ENCODE results near the gene SLC7A7. TPM values are rescaled to one million over a fixed set of nuclear protein-coding genes. Genes with fewer than 3 reads are reported as not detected.
"Not testable (repeated sequence)": the region's sequence is repeated elsewhere in the genome, so short reads cannot be mapped to it uniquely, and the experiment has no call there.

The SLC7A7 gene
- total RNA-seq, 2 experiments from 2014 or later = 0.89 to 1.1 TPM

DNA sequence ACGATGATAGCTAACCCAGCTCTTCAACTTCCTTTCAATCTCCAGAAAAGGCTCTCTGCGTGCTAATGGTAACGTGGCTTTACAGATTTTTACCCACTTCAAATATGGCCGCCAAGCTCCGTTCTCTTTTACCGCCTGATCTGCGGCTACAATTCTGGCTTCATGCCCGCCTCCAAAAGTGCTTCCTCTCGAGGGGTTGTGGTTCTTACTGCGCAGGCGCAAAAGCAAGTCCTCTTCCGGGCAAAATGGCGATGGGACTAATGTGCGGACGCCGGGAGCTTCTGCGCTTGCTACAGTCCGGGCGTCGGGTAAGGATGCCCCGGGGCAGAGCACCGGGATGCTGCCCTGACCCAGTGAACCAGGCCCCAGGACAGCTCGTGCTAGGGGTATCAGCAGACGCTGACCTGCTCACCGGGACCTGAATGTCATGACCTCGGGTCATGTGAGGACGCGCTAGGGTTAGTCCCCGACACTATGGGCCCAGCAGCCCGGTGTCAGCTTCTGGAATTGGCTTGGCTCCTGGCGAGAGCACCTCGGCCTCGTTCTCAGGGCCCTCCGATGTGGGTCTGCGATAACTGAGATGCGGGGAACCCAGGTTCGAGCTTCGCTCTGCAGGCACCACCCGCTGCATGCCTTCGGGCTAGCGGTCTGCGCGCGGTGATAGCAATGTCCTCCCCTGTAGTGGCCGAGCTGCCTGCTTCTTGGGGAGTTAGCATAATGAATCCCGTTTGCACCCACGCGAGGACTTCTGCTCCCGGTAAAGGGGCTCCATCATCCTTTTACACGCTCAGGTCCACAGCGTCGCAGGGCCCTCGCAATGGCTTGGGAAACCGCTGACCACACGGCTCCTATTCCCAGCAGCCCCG, 48.5 kb downstream of the SLC7A7 start, which contains the start of gene OXA1L:
OXA1L (plus strand) TSS at position 232 of the 866 bp plus-strand sequence; CDS start at position 246, 14 bp downstream.
- H3K27ac Mint-ChIP-seq = peak within 1 kb of the TSS; percentile 88
- DNase-seq (peak; percentile 86 to 99 (median 96)), ATAC-seq (ENCODE audit: poor library complexity) (peak; percentile 94)
- peak within 1 kb of the TSS; percentile 80 for H3K27ac ChIP-seq (ENCODE audit: low read depth in 1 of 2, low read length in 2 of 2)
- H3K9me3 ChIP-seq (ENCODE audit: control insufficient read depth in 1 of 2, insufficient read depth in 1 of 2, low read length in 2 of 2) = peaks cover 0 to 7% of the 10 kb centered on the region in 2 experiments
- H3K9me3 Mint-ChIP-seq = peaks cover 7% of the 10 kb centered on the region
- H3K36me3 Mint-ChIP-seq (ENCODE audit: low read depth) = peaks cover 70% of the 10 kb centered on the region
- ChIA-PET CTCF (interaction anchor here (1.0 to 3.9 kb wide), 7 partner anchors 56 to 915 kb away, joined by 3 to 24 read pairs (median 3); partner anchors contain the start of gene DAD1), POLR2A (interaction anchor here (0.6 to 2.3 kb wide), 40 partner anchors 8 to 1380 kb away, joined by 3 to 34 read pairs (median 5); partner anchors contain the start of genes ABHD4, ACIN1, C14orf119 and CHD8)
- H3K4me3 ChIP-seq (ENCODE audit: low read length) = peak within 1 kb of the TSS; percentile 87
- peaks cover 23% of the 10 kb centered on the region for H3K4me1 ChIP-seq (ENCODE audit: insufficient read depth, low read length)
- peak within 1 kb of the TSS; percentile 85 for H3K4me3 Mint-ChIP-seq
- no peaks in the 10 kb centered on the region for H3K27me3 Mint-ChIP-seq
- H3K27me3 ChIP-seq (ENCODE audit: control insufficient read depth in 1 of 2, insufficient read depth in 2 of 2, low read length in 2 of 2) = no peaks in the 10 kb centered on the region
- peaks cover 33% of the 10 kb centered on the region for H3K4me1 Mint-ChIP-seq (ENCODE audit: low read depth)
- no peak for TF ChIP-seq CTCF (IDR thresholded peaks at IDR 0.05)
- intact Hi-C loops (cut with DNase I, micrococcal nuclease) = loop anchor here (1.0 to 10.0 kb wide), 9 partner anchors 53 to 1312 kb away; partner anchors contain the start of genes DAD1 (in 2 of the 2), ACIN1 (in 1 of the 2), C14orf119 (in 1 of the 2) and CHD8 (in 1 of the 2)
- peaks cover 38% of the 10 kb centered on the region for H3K36me3 ChIP-seq (ENCODE audit: insufficient read depth, low read length)

GRCh38 chr14:22764382-22764781, 50.9 kb downstream of the SLC7A7 start:
- H3K9me3 Mint-ChIP-seq = peaks cover 11% of the 10 kb centered on the region
- no peak overlapping the region for H3K27ac Mint-ChIP-seq
- intact Hi-C loops (cut with DNase I, micrococcal nuclease) = loop anchor here in 1 of 2 experiments (5.0 to 10.0 kb wide), 3 partner anchors 52 to 1310 kb away; partner anchors contain the start of genes ACIN1, C14orf119 and CHD8
- ChIA-PET POLR2A (no interaction called here), CTCF (interaction anchor here (3.9 kb wide), 1 partner anchor 194 kb away, joined by 24 read pairs; no protein-coding TSS in a partner anchor)
- H3K27me3 Mint-ChIP-seq = no peaks in the 10 kb centered on the region
- H3K4me1 ChIP-seq (ENCODE audit: insufficient read depth, low read length) = peaks cover 23% of the 10 kb centered on the region
- H3K9me3 ChIP-seq (ENCODE audit: control insufficient read depth in 1 of 2, insufficient read depth in 1 of 2, low read length in 2 of 2) = peaks cover 0 to 7% of the 10 kb centered on the region in 2 experiments
- no peak overlapping the region for H3K27ac ChIP-seq (ENCODE audit: low read depth in 1 of 2, low read length in 2 of 2)
- peaks cover 15% of the 10 kb centered on the region for H3K36me3 ChIP-seq (ENCODE audit: insufficient read depth, low read length)
- H3K4me3 ChIP-seq (ENCODE audit: low read length) = no peak overlapping the region
- DNase-seq = no peak
- H3K4me3 Mint-ChIP-seq = no peak overlapping the region
- no peak for ATAC-seq (ENCODE audit: poor library complexity)
- TF ChIP-seq CTCF (IDR thresholded peaks at IDR 0.05) = no peak
- peaks cover 55% of the 10 kb centered on the region for H3K36me3 Mint-ChIP-seq (ENCODE audit: low read depth)
- H3K27me3 ChIP-seq (ENCODE audit: control insufficient read depth in 1 of 2, insufficient read depth in 2 of 2, low read length in 2 of 2) = no peaks in the 10 kb centered on the region
- peaks cover 30% of the 10 kb centered on the region for H3K4me1 Mint-ChIP-seq (ENCODE audit: low read depth)

DNA sequence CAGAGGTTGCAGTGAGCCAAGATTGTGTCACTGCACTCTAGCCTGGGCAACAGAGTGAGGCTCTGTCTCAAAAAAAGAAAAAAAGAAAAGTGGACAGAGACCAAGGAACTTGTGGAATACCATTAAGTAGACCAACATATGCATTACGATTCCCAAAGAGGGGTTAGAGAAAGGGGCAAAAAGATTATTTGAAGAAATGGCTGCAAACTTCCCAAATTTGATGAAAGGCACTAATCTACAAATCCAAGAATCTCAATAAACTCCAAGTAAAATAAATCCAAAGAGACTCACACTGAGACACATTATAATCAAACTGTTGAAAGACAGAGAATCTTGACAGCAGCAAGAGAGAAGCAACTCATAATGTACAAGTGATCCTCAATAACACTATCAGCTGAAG, 53.5 kb downstream of the SLC7A7 start:
- CTCF ChIA-PET = interaction anchor here (0.6 to 2.2 kb wide), 3 partner anchors 12 to 1219 kb away, joined by 3 to 6 read pairs (median 4); no protein-coding TSS in a partner anchor
- H3K36me3 ChIP-seq (ENCODE audit: insufficient read depth, low read length) = no peaks in the 10 kb centered on the region
- H3K27me3 Mint-ChIP-seq = no peaks in the 10 kb centered on the region
- H3K36me3 Mint-ChIP-seq (ENCODE audit: low read depth) = peaks cover 33% of the 10 kb centered on the region
- H3K4me1 Mint-ChIP-seq (ENCODE audit: low read depth) = peaks cover 8% of the 10 kb centered on the region
- H3K4me3 Mint-ChIP-seq = no peak overlapping the region
- ATAC-seq (ENCODE audit: poor library complexity) (no peak), DNase-seq (no peak)
- no peak overlapping the region for H3K27ac Mint-ChIP-seq
- H3K4me1 ChIP-seq (ENCODE audit: insufficient read depth, low read length) = peaks cover 10% of the 10 kb centered on the region
- no peak overlapping the region for H3K27ac ChIP-seq (ENCODE audit: low read depth in 1 of 2, low read length in 2 of 2)
- H3K27me3 ChIP-seq (ENCODE audit: control insufficient read depth in 1 of 2, insufficient read depth in 2 of 2, low read length in 2 of 2) = no peaks in the 10 kb centered on the region
- H3K9me3 ChIP-seq (ENCODE audit: control insufficient read depth in 1 of 2, insufficient read depth in 1 of 2, low read length in 2 of 2) = peaks cover 0 to 7% of the 10 kb centered on the region in 2 experiments
- intact Hi-C loops (cut with DNase I, micrococcal nuclease) = loop anchor here in 1 of 2 experiments (5.0 to 10.0 kb wide), 3 partner anchors 49 to 1307 kb away; partner anchors contain the start of genes ACIN1, C14orf119 and CHD8
- POLR2A ChIA-PET = no interaction called here
- TF ChIP-seq CTCF (IDR thresholded peaks at IDR 0.05) = no peak
- H3K9me3 Mint-ChIP-seq = peaks cover 11% of the 10 kb centered on the region
- no peak overlapping the region for H3K4me3 ChIP-seq (ENCODE audit: low read length)

DNA sequence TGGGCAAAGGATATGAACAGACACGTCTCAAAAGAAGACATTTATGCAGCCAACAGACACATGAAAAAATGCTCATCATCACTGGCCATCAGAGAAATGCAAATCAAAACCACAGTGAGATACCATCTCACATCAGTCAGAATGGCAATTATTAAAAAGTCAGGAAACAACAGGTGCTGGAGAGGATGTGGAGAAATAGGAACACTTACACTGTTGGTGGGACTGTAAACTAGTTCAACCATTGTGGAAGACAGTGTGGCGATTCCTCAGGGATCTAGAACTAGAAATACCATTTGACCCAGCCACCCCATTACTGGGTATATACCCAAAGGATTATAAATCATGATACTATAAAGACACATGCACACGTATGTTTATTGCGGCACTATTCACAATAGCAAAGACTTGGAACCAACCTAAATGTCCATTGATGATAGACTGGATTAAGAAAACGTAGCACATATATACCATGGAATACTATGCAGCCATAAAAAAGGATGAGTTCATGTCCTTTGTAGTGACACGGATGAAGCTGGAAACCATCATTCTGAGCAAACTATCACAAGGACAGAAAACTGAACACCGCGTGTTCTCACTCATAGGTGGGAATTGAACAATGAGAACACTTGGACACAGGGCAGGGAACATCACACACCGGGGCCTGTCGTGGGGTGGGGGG, 57.1 kb downstream of the SLC7A7 start:
- H3K9me3 Mint-ChIP-seq = peaks cover 11% of the 10 kb centered on the region
- H3K27ac Mint-ChIP-seq; ATAC-seq (ENCODE audit: poor library complexity); CTCF ChIA-PET; H3K4me3 Mint-ChIP-seq; H3K9me3 ChIP-seq (ENCODE audit: control insufficient read depth in 1 of 2, insufficient read depth in 1 of 2, low read length in 2 of 2); H3K36me3 ChIP-seq (ENCODE audit: insufficient read depth, low read length); H3K4me1 ChIP-seq (ENCODE audit: insufficient read depth, low read length); H3K27me3 ChIP-seq (ENCODE audit: control insufficient read depth in 1 of 2, insufficient read depth in 2 of 2, low read length in 2 of 2); H3K4me1 Mint-ChIP-seq (ENCODE audit: low read depth); intact Hi-C loops (cut with DNase I, micrococcal nuclease); H3K27ac ChIP-seq (ENCODE audit: low read depth in 1 of 2, low read length in 2 of 2); H3K27me3 Mint-ChIP-seq; H3K4me3 ChIP-seq (ENCODE audit: low read length); DNase-seq; POLR2A ChIA-PET: not testable (repeated sequence)
- H3K36me3 Mint-ChIP-seq (ENCODE audit: low read depth) = peaks cover 21% of the 10 kb centered on the region

All from CD4-positive, alpha-beta T cell (primary cell).